GM12878 (cell line): ENCODE measurements around the gene THSD4. TPM values are rescaled to one million over a fixed set of nuclear protein-coding genes. Genes with fewer than 3 reads are reported as not detected.

Source experiments
- ATAC-seq: fragments of 200-7000 bp; cut with Tn5 transposase; 3 replicates; pipeline ENCODE4 v1.9.1; 2020; ENCODE audit warnings: mild to moderate bottlenecking, moderate library complexity
- BruUV-seq: library from RNA; stranded (reverse); fragments of 400-500 nt; replicated peaks from 2 replicates; lab custom pipeline; 2021; lab: Mats Ljungman, UMichigan
- CTCF ChIA-PET: fragments of 300-600 bp; sonication (Branson Sonifier 250); formaldehyde crosslinking; extraction: SDS; loops from one replicate; lab custom pipeline; 2021; ENCODE audit warnings: inconsistent platforms; lab: Yijun Ruan, JAX
- POLR2A ChIA-PET: fragments of 350-600 bp; formaldehyde crosslinking; extraction: SDS; loops from one replicate; lab custom pipeline; 2021; ENCODE audit warnings: inconsistent platforms; lab: Charles Lee
- RAD21 ChIA-PET: fragments of 300-600 bp; sonication (Branson Sonifier 250); formaldehyde crosslinking; loops from one replicate; lab custom pipeline; 2023; ENCODE audit warnings: antibody characterized with exemption; ENCODE audit not compliant: unreplicated experiment; lab: Charles Lee
- SMC1A ChIA-PET: fragments of 300-600 bp; sonication (Branson Sonifier 250); formaldehyde crosslinking; loops from one replicate; lab custom pipeline; 2023; ENCODE audit not compliant: unreplicated experiment, uncharacterized antibody; lab: Charles Lee
- DNase-seq: peaks from one replicate; pipeline ENCODE4 v3.0.0-alpha.2; 2011; ENCODE audit warnings: low read depth, low spot score
- FAIRE-seq: peaks from 3 replicates; lab custom pipeline; 2011; peaks lifted over from hg19 to GRCh38; lab: Jason Lieb, UNC
- H2AFZ ChIP-seq: 2 replicates; pipeline ENCODE4 v1.6.0; 2011; ENCODE audit warnings: low read depth, low read length, control low read depth; ENCODE audit not compliant: control insufficient read depth
- H3K27ac ChIP-seq: 2 replicates; pipeline ENCODE4 v1.5.1; 2011; ENCODE audit warnings: control low read depth; ENCODE audit not compliant: control insufficient read depth, insufficient read depth
- H3K27me3 ChIP-seq, 2 experiments: replicated peaks in 1 of 2; 2 replicates each; pipeline versions ENCODE4 v1.6.0 to v1.6.1; 2011; ENCODE audit warnings: low read length in 1 of 2; ENCODE audit not compliant: control insufficient read depth in 2 of 2, insufficient read depth in 2 of 2
- H3K36me3 ChIP-seq, 2 experiments: 2 replicates each; pipeline ENCODE4 v1.5.1; 2011; ENCODE audit warnings: low read length in 1 of 2; ENCODE audit not compliant: control insufficient read depth in 2 of 2, insufficient read depth in 2 of 2
- H3K4me1 ChIP-seq: 2 replicates; pipeline ENCODE4 v1.6.1; 2011; ENCODE audit warnings: mild to moderate bottlenecking, low read length, moderate library complexity, mixed read lengths; ENCODE audit not compliant: control insufficient read depth, insufficient read depth
- H3K4me2 ChIP-seq: 2 replicates; pipeline ENCODE4 v1.6.0; 2011; ENCODE audit warnings: control low read depth; ENCODE audit not compliant: control insufficient read depth, insufficient read depth
- H3K4me3 ChIP-seq: fragments of 200-600 bp; sonication (generic); 2 replicates; pipeline ENCODE4 v1.5.1; 2016
- H3K79me2 ChIP-seq: 2 replicates; pipeline ENCODE4 v1.6.0; 2011; ENCODE audit warnings: low read length; ENCODE audit not compliant: control insufficient read depth, insufficient read depth
- H3K9ac ChIP-seq: 2 replicates; pipeline ENCODE4 v1.8.0; 2011; ENCODE audit warnings: low read length, control low read depth, mixed read lengths; ENCODE audit not compliant: control insufficient read depth, insufficient read depth
- H3K9me3 ChIP-seq: replicated peaks from 3 replicates; pipeline ENCODE4 v1.5.1; 2011; ENCODE audit warnings: mild to moderate bottlenecking, low read length; ENCODE audit not compliant: control insufficient read depth, insufficient read depth
- H4K20me1 ChIP-seq: 2 replicates; pipeline ENCODE4 v1.6.0; 2011; ENCODE audit not compliant: control insufficient read depth, insufficient read depth
- HDAC6 ChIP-seq: fragments of 200-600 bp; sonication (generic); IDR thresholded peaks from one replicate; pipeline ENCODE4 v1.8.0; 2017; ENCODE audit warnings: antibody characterized with exemption; ENCODE audit not compliant: unreplicated experiment
- IKZF2 ChIP-seq, 2 experiments: fragments of 450-650 bp; IDR thresholded peaks; 2 replicates each; pipeline ENCODE4 v1.6.1; 2017; ENCODE audit warnings: mild to moderate bottlenecking in 2 of 2, moderate library complexity in 2 of 2
- JUNB ChIP-seq: IDR thresholded peaks from 2 replicates; pipeline ENCODE4 v1.6.1; 2016; ENCODE audit warnings: antibody characterized with exemption, mild to moderate bottlenecking
- TARDBP ChIP-seq: IDR thresholded peaks from 2 replicates; pipeline ENCODE4 v1.6.1; 2016; ENCODE audit warnings: borderline replicate concordance
- WGBS: methylation state at CpG from one replicate; pipeline ENCODE4 v1.1.6; 2016; ENCODE audit warnings: low lambda C conversion rate; ENCODE audit not compliant: insufficient replicate concordance, insufficient coverage; ENCODE audit errors: missing lambda C conversion rate; 5-methylcytosine and 5-hydroxymethylcytosine counted together
- in situ Hi-C: fragments of 300-500 bp; cut with MboI; formaldehyde crosslinking; loops from 9 replicates; pipeline ENCODE4 v1.14.3; 2018; ENCODE audit warnings: mixed read lengths
- intact Hi-C: fragments of 100-400 bp; cut with micrococcal nuclease; formaldehyde crosslinking; loops from one replicate; pipeline ENCODE4 v1.14.2; 2022; ENCODE audit not compliant: unreplicated experiment
- polyA plus RNA-seq, 11 experiments: library from polyadenylated mRNA; depleted of rRNA in 4 of 11; unstranded in 6 of 11; stranded (reverse) in 5 of 11; fragments of >200 nt; fragmentation: Nextera tagmentation in 4 of 11; fragmentation: Illumina TruSeq in 1 of 11; extraction: Ambion mirVana in 4 of 11; extraction: Trizol in 1 of 11; gene quantifications; 1 replicate in 1 of 11; 2 replicates in 10 of 11; pipeline versions ENCODE4 v1.2.1 to v1.2.3, GENCODE V29; 2011 to 2016; ENCODE audit warnings: inconsistent platforms in 2 of 11, missing spikeins in 2 of 11, low read depth in 1 of 11
- total RNA-seq, 4 experiments: library from RNA; depleted of rRNA in 3 of 4; stranded (reverse); fragments of >200 nt in 3 of 4; fragmentation: Illumina TruSeq in 1 of 4; extraction: Trizol in 1 of 4; gene quantifications; 2 replicates each; pipeline versions ENCODE4 v1.2.1 to v1.2.3, GENCODE V29; 2013 to 2021
- TF ChIP-seq, protein P1 (sequence below): fragments of 450-650 bp; IDR thresholded peaks from 2 replicates; pipeline ENCODE4 v1.6.1; 2017; ENCODE audit warnings: antibody characterized with exemption, mild to moderate bottlenecking, moderate library complexity
- TF ChIP-seq, protein P2 (sequence below), 3 experiments: IDR thresholded peaks in 2 of 3; conservative IDR thresholded peaks in 1 of 3; 2 replicates each; pipeline ENCODE4 v1.5.1; 2011; ENCODE audit warnings: low read depth in 3 of 3, low read length in 3 of 3, mild to moderate bottlenecking in 3 of 3, control low read depth in 2 of 3, moderate library complexity in 2 of 3, inconsistent platforms in 1 of 3, mixed read lengths in 1 of 3; ENCODE audit not compliant: control insufficient read depth in 2 of 3, insufficient read depth in 1 of 3; ENCODE audit errors: extremely low read depth in 1 of 3

Gene THSD4
- total and polyA plus RNA-seq, 10 of the 15 experiments (the other 5 are each of a cell fraction or from before 2014, with no cell fraction given), result 0.04 to 0.13 (median 0.05) TPM; not detected in 7

DNA sequence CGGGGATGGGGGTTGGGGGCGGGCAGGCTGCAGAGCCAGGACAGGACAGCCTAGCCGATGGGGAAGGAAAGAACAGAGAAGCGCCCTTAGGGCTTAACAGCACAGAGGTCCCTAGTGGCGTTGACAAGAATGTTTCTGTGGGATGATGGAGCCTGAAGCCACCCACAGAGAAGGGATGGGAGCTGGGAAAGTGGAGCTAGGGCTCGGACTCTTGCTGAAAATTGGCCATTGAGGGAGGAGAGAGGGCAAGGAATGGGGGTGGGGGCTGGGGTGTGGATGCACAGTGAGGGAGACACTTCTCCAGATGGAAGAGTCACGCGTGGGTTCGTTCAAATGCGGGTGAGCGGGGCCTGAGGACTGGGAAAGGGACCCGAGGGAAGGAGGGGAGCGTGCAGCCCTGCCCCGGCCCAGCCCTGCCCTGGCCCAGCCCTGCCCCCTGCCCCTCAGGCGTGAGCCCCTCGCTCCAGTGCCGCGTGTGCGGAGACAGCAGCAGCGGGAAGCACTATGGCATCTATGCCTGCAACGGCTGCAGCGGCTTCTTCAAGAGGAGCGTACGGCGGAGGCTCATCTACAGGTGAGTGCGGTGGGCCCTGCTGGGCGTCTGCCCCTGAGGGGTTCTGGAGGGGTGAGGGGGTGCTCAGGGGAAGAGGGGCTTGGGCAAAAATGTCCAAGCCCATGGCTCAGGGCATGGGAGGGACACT, 695.9 kb downstream of the THSD4 start:
- CTCF ChIA-PET, result interaction anchor here (1.4 kb wide), 1 partner anchor 27 kb away, joined by 3 read pairs; no protein-coding TSS in a partner anchor
- in situ Hi-C loops, result no loop called here
- RAD21 ChIA-PET, result no interaction called here
- no peaks in the 10 kb centered on the region for H3K79me2 ChIP-seq
- TF ChIP-seq IKZF2 (IDR thresholded peaks at IDR 0.05) (no peak), TARDBP (no peak)
- H4K20me1 ChIP-seq, result no peaks in the 10 kb centered on the region
- WGBS, result 77% methylated on average over 15 of the region's 27 CpGs
- no peaks in the 10 kb centered on the region for H3K4me1 ChIP-seq
- H3K27ac ChIP-seq, result no peak overlapping the region
- SMC1A ChIA-PET, result no interaction called here
- no peak overlapping the region for H2AFZ ChIP-seq
- DNase-seq, result no peak
- BruUV-seq, result no TSS peak
- no peaks in the 10 kb centered on the region; a peak in 1 of 4 replicates for H3K27me3 ChIP-seq
- no peaks in the 10 kb centered on the region for H3K9me3 ChIP-seq
- H3K36me3 ChIP-seq, result no peaks in the 10 kb centered on the region
- no peak for FAIRE-seq
- H3K4me3 ChIP-seq, result no peak overlapping the region
- H3K4me2 ChIP-seq, result no peak overlapping the region
- POLR2A ChIA-PET, result no interaction called here
- no peak for ATAC-seq
- intact Hi-C loops, result no loop called here
- no peak overlapping the region for H3K9ac ChIP-seq

DNA sequence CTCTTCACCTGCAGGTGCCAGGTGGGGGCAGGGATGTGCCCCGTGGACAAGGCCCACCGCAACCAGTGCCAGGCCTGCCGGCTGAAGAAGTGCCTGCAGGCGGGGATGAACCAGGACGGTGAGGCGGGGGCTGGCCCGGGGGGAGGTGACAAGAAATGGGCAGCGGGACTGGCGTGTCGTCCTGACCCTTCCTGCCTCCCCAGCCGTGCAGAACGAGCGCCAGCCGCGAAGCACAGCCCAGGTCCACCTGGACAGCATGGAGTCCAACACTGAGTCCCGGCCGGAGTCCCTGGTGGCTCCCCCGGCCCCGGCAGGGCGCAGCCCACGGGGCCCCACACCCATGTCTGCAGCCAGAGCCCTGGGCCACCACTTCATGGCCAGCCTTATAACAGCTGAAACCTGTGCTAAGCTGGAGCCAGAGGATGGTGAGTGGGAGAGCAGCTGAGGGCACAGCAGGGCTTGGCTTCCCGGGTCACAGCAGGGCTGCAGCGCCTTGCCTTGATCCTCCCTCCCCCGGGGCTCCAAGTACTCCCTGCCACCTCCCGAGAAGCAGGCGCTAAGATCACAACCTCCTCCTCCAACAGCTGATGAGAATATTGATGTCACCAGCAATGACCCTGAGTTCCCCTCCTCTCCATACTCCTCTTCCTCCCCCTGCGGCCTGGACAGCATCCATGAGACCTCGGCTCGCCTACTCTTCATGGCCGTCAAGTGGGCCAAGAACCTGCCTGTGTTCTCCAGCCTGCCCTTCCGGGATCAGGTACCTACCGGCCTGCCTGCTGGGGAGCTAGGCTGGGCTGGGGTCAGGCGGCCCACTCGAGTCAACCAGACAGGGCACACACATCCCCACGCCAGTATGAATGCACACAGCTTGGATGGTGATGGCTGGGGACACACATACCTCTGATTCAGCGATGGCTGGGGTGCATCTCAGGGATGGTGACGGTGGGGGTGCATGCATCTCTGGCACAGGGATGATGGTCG, 696.8 kb downstream of the THSD4 start:
- ATAC-seq (no peak), DNase-seq (no peak), FAIRE-seq (no peak)
- intact Hi-C loops, result no loop called here
- H3K4me1 ChIP-seq, result no peaks in the 10 kb centered on the region
- no peak overlapping the region for H2AFZ ChIP-seq
- WGBS, result 68% methylated on average over 32 of the region's 38 CpGs
- H3K36me3 ChIP-seq, result no peaks in the 10 kb centered on the region
- H3K4me2 ChIP-seq, result no peak overlapping the region
- ChIA-PET CTCF (no interaction called here), POLR2A (no interaction called here), RAD21 (no interaction called here), SMC1A (no interaction called here)
- in situ Hi-C loops, result no loop called here
- H3K79me2 ChIP-seq, result no peaks in the 10 kb centered on the region
- no peaks in the 10 kb centered on the region for H3K9me3 ChIP-seq
- no peak overlapping the region for H3K4me3 ChIP-seq
- no peak overlapping the region for H3K9ac ChIP-seq
- no peaks in the 10 kb centered on the region; a peak in 1 of 4 replicates for H3K27me3 ChIP-seq
- no peaks in the 10 kb centered on the region for H4K20me1 ChIP-seq
- no TSS peak for BruUV-seq
- no peak for TF ChIP-seq HDAC6
- TF ChIP-seq, protein P1, sequence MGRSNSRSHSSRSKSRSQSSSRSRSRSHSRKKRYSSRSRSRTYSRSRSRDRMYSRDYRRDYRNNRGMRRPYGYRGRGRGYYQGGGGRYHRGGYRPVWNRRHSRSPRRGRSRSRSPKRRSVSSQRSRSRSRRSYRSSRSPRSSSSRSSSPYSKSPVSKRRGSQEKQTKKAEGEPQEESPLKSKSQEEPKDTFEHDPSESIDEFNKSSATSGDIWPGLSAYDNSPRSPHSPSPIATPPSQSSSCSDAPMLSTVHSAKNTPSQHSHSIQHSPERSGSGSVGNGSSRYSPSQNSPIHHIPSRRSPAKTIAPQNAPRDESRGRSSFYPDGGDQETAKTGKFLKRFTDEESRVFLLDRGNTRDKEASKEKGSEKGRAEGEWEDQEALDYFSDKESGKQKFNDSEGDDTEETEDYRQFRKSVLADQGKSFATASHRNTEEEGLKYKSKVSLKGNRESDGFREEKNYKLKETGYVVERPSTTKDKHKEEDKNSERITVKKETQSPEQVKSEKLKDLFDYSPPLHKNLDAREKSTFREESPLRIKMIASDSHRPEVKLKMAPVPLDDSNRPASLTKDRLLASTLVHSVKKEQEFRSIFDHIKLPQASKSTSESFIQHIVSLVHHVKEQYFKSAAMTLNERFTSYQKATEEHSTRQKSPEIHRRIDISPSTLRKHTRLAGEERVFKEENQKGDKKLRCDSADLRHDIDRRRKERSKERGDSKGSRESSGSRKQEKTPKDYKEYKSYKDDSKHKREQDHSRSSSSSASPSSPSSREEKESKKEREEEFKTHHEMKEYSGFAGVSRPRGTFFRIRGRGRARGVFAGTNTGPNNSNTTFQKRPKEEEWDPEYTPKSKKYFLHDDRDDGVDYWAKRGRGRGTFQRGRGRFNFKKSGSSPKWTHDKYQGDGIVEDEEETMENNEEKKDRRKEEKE, result no peak
- TF ChIP-seq, protein P2, sequence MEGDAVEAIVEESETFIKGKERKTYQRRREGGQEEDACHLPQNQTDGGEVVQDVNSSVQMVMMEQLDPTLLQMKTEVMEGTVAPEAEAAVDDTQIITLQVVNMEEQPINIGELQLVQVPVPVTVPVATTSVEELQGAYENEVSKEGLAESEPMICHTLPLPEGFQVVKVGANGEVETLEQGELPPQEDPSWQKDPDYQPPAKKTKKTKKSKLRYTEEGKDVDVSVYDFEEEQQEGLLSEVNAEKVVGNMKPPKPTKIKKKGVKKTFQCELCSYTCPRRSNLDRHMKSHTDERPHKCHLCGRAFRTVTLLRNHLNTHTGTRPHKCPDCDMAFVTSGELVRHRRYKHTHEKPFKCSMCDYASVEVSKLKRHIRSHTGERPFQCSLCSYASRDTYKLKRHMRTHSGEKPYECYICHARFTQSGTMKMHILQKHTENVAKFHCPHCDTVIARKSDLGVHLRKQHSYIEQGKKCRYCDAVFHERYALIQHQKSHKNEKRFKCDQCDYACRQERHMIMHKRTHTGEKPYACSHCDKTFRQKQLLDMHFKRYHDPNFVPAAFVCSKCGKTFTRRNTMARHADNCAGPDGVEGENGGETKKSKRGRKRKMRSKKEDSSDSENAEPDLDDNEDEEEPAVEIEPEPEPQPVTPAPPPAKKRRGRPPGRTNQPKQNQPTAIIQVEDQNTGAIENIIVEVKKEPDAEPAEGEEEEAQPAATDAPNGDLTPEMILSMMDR (IDR thresholded peaks at IDR 0.05 in 2 of 3, conservative IDR thresholded peaks at IDR 0.05 in 1 of 3; ENCODE audit: control insufficient read depth in 2 of 3, extremely low read depth in 1 of 3, insufficient read depth in 1 of 3, low read depth in 3 of 3, low read length in 3 of 3), result no peak
- no peak for TF ChIP-seq JUNB
- H3K27ac ChIP-seq, result no peak overlapping the region
